CD4-positive, alpha-beta memory T cell (primary cell): ENCODE measurements around the gene GBA3. TPM values are rescaled to one million over a fixed set of nuclear protein-coding genes. Genes with fewer than 3 reads are reported as not detected.

Experiments
- CTCF ChIA-PET: fragments of 350-600 bp; sonication (Branson Sonifier 250); formaldehyde crosslinking; loops from one replicate; lab custom pipeline; 2021; ENCODE audit warnings: inconsistent platforms; ENCODE audit not compliant: partially characterized antibody; lab: Charles Lee
- POLR2A ChIA-PET: fragments of 350-600 bp; sonication (Branson Sonifier 250); formaldehyde crosslinking; loops from one replicate; lab custom pipeline; 2021; ENCODE audit not compliant: partially characterized antibody; lab: Charles Lee
- DNase-seq, 5 donors: peaks; one replicate each; pipeline versions ENCODE4 v3.0.0 to v3.0.0-alpha.2; 2020 to 2022; ENCODE audit warnings: mixed read lengths in 1 of 5
- H3K27ac ChIP-seq: one replicate; pipeline ENCODE4 v1.7.0; 2013; ENCODE audit warnings: low read depth, low read length
- H3K27me3 ChIP-seq: 2 replicates; pipeline ENCODE4 v1.7.0; 2013; ENCODE audit warnings: mild to moderate bottlenecking, low read length, moderate library complexity; ENCODE audit not compliant: insufficient read depth
- H3K36me3 ChIP-seq: 2 replicates; pipeline ENCODE4 v1.7.0; 2013; ENCODE audit warnings: mild to moderate bottlenecking, low read length, moderate library complexity; ENCODE audit not compliant: insufficient read depth
- H3K4me1 ChIP-seq: 2 replicates; pipeline ENCODE4 v1.7.0; 2013; ENCODE audit warnings: mild to moderate bottlenecking, low read length, moderate library complexity; ENCODE audit not compliant: insufficient read depth
- H3K4me3 ChIP-seq, 2 donors: one replicate each; pipeline ENCODE4 v1.7.0; 2013; ENCODE audit warnings: low read length in 2 of 2, mild to moderate bottlenecking in 1 of 2
- H3K9me3 ChIP-seq, 2 donors: one replicate each; pipeline ENCODE4 v1.7.0; 2013; ENCODE audit warnings: low read length in 2 of 2, control low read depth in 1 of 2; ENCODE audit not compliant: control insufficient read depth in 1 of 2
- H3K27ac Mint-ChIP-seq, 7 donors: one replicate each; pipeline ENCODE4 v1.8.0; 2020 to 2021; ENCODE audit warnings: mixed read lengths in 7 of 7, mild to moderate bottlenecking in 6 of 7, inconsistent platforms in 3 of 7, moderate library complexity in 3 of 7
- H3K27me3 Mint-ChIP-seq, 2 donors: one replicate each; pipeline ENCODE4 v1.8.0; 2020 to 2021; ENCODE audit warnings: mixed read lengths in 2 of 2
- H3K36me3 Mint-ChIP-seq, 2 donors: one replicate each; pipeline ENCODE4 v1.8.0; 2020 to 2021; ENCODE audit warnings: mixed read lengths in 2 of 2, inconsistent platforms in 1 of 2, mild to moderate bottlenecking in 1 of 2
- H3K4me1 Mint-ChIP-seq, 4 donors: one replicate each; pipeline ENCODE4 v1.8.0; 2020 to 2021; ENCODE audit warnings: mixed read lengths in 4 of 4, mild to moderate bottlenecking in 1 of 4
- H3K4me3 Mint-ChIP-seq, 8 donors: one replicate each; pipeline ENCODE4 v1.8.0; 2020 to 2021; ENCODE audit warnings: mixed read lengths in 8 of 8, mild to moderate bottlenecking in 7 of 8, moderate library complexity in 6 of 8, inconsistent platforms in 3 of 8
- H3K9me3 Mint-ChIP-seq, 8 donors: one replicate each; pipeline ENCODE4 v1.8.0; 2020 to 2021; ENCODE audit warnings: mixed read lengths in 8 of 8, mild to moderate bottlenecking in 5 of 8, inconsistent platforms in 3 of 8, moderate library complexity in 1 of 8
- intact Hi-C: fragments of 100-400 bp; cut with micrococcal nuclease; formaldehyde crosslinking; loops from one replicate; pipeline ENCODE4 v1.15.1; 2023
- polyA plus RNA-seq, 2 donors: library from polyadenylated mRNA; unstranded; fragments of 300-500 nt; fragmentation: Illumina TruSeq; gene quantifications; one replicate each; pipeline ENCODE4 v1.2.3, GENCODE V29; 2021
- total RNA-seq, 2 experiments: library from RNA; stranded (reverse); gene quantifications; one replicate each; pipeline ENCODE4 v1.2.3, GENCODE V29; 2021

GBA3 gene
- total RNA-seq (not detected), polyA plus RNA-seq (not detected)

DNA sequence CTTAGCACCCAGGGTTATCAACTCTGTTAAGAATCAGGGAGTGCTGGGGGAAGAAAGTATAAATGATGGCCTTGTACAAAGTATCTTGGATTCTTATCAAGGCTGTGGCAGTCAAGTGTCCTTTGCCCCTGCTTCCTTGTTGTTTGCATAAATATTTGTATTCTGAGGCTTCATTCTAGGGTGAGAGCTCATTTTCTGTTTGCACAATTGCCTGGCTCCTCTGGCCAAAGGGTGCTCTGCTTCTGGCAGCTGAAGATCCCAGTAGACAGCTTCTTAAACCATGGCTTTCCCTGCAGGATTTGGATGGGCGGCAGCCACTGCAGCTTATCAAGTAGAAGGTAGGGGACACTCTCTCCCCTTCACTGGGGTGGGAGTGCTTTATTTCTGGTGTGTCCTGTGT lies at the start of gene GBA3:
Gene GBA3, plus strand, starts transcription at position 202 of the 400 bp plus-strand sequence.
- Mint-ChIP-seq H3K4me3 (no peak within 1 kb of the TSS), H3K27ac (no peak within 1 kb of the TSS), H3K36me3 (no peaks in the 10 kb centered on the region), H3K4me1 (no peaks in the 10 kb centered on the region), H3K9me3 (peaks cover 0 to 5% (median 0%) of the 10 kb centered on the region in 8 donors), H3K27me3 (no peaks in the 10 kb centered on the region)
- no peaks in the 10 kb centered on the region for H3K27me3 ChIP-seq
- POLR2A ChIA-PET: no interaction called here
- intact Hi-C loops: no loop called here
- no peaks in the 10 kb centered on the region for H3K36me3 ChIP-seq
- H3K27ac ChIP-seq: no peak within 1 kb of the TSS
- H3K4me3 ChIP-seq: no peak within 1 kb of the TSS
- CTCF ChIA-PET: interaction anchor here (1.2 to 1.6 kb wide), 3 partner anchors 10 to 16 kb away, joined by 3 to 5 read pairs (median 3); no protein-coding TSS in a partner anchor
- no peaks in the 10 kb centered on the region for H3K4me1 ChIP-seq
- no peaks in the 10 kb centered on the region for H3K9me3 ChIP-seq
- DNase-seq: no peak

DNA sequence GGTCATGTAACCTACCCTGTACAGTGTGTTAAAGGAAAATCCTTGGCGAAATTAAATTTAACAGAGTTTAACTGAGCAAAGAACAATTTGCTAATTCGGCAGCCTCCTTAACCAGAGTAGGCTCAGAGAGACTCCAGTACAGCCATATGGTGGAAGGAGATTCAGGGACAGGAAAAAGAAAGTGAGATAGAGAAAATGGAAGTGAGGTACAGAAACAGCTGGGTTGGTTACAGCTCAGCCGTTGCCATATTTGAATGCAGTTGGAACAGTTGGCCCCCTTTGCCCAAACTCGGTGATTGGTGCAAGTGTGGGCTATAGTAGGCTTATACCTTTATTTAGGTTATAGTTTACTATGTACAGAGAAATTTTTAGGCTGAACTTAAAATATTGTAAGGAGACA lies 48.8 kb upstream of the GBA3 start:
- ChIA-PET POLR2A (no interaction called here), CTCF (no interaction called here)
- H3K9me3 ChIP-seq: no peaks in the 10 kb centered on the region
- Mint-ChIP-seq H3K27ac (no peak overlapping the region), H3K4me3 (no peak overlapping the region), H3K9me3 (peaks cover 0 to 28% (median 9%) of the 10 kb centered on the region in 8 donors), H3K4me1 (no peaks in the 10 kb centered on the region), H3K36me3 (no peaks in the 10 kb centered on the region), H3K27me3 (no peaks in the 10 kb centered on the region)
- intact Hi-C loops: no loop called here
- H3K4me3 ChIP-seq: no peak overlapping the region
- no peak for DNase-seq
- H3K27me3 ChIP-seq: no peaks in the 10 kb centered on the region
- no peak overlapping the region for H3K27ac ChIP-seq
- no peaks in the 10 kb centered on the region for H3K4me1 ChIP-seq
- no peaks in the 10 kb centered on the region for H3K36me3 ChIP-seq

DNA sequence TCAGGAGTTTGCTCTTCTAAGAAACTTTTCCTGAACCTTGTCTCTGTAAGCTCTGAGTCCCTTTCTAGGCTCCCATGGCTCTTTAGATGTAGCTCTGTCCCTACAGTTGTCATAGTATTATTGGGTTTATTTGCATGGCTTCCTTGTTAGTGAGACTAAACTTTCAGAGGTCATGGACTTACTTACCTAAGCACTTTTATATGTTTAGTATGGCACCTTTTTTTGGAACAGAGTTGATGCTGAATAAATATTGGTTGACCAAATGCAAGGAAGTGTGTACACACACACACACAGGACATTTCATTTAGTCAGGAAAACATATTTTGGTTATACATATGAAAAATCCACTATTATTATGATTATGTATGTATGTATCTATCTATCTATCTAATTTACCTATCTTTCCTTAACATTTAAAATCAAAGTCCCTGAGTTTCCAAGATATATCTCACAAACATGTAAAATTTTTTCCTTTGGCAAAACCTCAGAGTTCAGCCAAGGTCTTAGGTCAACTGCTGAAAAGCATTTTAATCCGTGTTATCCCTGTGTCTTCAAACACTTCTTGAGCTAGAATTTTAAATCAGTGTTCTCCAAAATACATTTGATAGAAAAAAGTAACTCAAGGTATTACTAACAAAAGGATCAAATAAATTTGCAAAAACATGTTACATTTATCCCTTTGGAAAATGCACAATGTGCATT lies 47.1 kb upstream of the GBA3 start:
- intact Hi-C loops: no loop called here
- H3K27me3 Mint-ChIP-seq: no peaks in the 10 kb centered on the region
- H3K4me1 Mint-ChIP-seq: no peaks in the 10 kb centered on the region
- POLR2A ChIA-PET: no interaction called here
- no peak overlapping the region for H3K27ac ChIP-seq
- H3K27me3 ChIP-seq: no peaks in the 10 kb centered on the region
- no peak for DNase-seq
- no peaks in the 10 kb centered on the region for H3K4me1 ChIP-seq
- no peak overlapping the region for H3K4me3 Mint-ChIP-seq
- no peaks in the 10 kb centered on the region for H3K36me3 Mint-ChIP-seq
- no peaks in the 10 kb centered on the region for H3K36me3 ChIP-seq
- H3K9me3 Mint-ChIP-seq: peaks cover 0 to 25% (median 5%) of the 10 kb centered on the region in 8 donors
- CTCF ChIA-PET: no interaction called here
- no peak overlapping the region for H3K4me3 ChIP-seq
- no peak overlapping the region for H3K27ac Mint-ChIP-seq
- no peaks in the 10 kb centered on the region for H3K9me3 ChIP-seq

DNA sequence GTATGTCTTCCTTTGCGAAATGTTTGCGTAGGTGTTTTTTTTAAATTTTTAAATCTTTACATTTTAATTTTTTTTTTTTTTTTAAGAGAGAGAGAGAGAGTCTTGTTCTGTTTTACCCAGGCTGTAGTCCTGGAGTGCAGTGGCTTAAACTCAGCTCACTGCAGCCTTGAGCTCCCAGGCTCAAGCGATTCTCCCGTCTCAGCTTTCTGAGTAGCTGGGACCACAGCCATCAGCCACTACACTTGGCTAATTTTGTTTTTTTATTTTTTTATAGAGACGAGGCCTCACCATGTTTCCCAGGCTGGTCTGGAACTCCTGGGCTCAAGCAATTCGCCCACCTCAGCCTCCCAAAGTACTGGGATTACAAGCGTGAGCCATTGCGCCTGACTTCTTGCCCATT lies 43.7 kb upstream of the GBA3 start:
- no peaks in the 10 kb centered on the region for H3K9me3 ChIP-seq
- no peaks in the 10 kb centered on the region for H3K27me3 ChIP-seq
- ChIA-PET CTCF (no interaction called here), POLR2A (no interaction called here)
- Mint-ChIP-seq H3K36me3 (no peaks in the 10 kb centered on the region), H3K27me3 (no peaks in the 10 kb centered on the region), H3K27ac (no peak overlapping the region), H3K4me3 (no peak overlapping the region), H3K9me3 (peaks cover 0 to 3% (median 0%) of the 10 kb centered on the region in 8 donors), H3K4me1 (no peaks in the 10 kb centered on the region)
- H3K4me3 ChIP-seq: no peak overlapping the region
- no peaks in the 10 kb centered on the region for H3K36me3 ChIP-seq
- no peaks in the 10 kb centered on the region for H3K4me1 ChIP-seq
- intact Hi-C loops: no loop called here
- DNase-seq: no peak
- no peak overlapping the region for H3K27ac ChIP-seq

DNA sequence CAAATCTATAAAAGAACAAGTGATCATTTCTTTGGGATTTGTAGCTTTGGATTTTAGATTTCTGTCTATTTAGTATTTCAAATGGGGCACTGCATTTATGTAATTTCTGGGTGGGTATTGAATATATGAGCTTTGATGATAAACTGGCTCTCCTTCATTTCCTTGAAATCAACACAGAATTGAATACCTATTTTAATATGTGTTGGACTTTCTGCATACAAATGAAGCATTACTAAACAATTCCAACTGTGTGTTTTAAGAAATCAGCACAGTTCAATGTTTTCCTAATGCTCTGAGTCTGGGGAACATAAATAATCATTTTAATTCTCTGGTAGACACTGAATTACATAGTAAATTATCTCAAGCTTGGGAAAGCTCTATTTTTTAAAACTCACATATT lies 42.0 kb upstream of the GBA3 start:
- Mint-ChIP-seq H3K4me3 (no peak overlapping the region), H3K9me3 (peaks cover 0 to 3% (median 0%) of the 10 kb centered on the region in 8 donors), H3K27me3 (no peaks in the 10 kb centered on the region), H3K4me1 (no peaks in the 10 kb centered on the region), H3K27ac (no peak overlapping the region), H3K36me3 (no peaks in the 10 kb centered on the region)
- intact Hi-C loops: no loop called here
- no peak for DNase-seq
- Histone ChIP-seq H3K36me3 (no peaks in the 10 kb centered on the region), H3K4me1 (no peaks in the 10 kb centered on the region), H3K4me3 (no peak overlapping the region), H3K27me3 (no peaks in the 10 kb centered on the region), H3K9me3 (no peaks in the 10 kb centered on the region), H3K27ac (no peak overlapping the region)
- POLR2A ChIA-PET: no interaction called here
- CTCF ChIA-PET: no interaction called here

DNA sequence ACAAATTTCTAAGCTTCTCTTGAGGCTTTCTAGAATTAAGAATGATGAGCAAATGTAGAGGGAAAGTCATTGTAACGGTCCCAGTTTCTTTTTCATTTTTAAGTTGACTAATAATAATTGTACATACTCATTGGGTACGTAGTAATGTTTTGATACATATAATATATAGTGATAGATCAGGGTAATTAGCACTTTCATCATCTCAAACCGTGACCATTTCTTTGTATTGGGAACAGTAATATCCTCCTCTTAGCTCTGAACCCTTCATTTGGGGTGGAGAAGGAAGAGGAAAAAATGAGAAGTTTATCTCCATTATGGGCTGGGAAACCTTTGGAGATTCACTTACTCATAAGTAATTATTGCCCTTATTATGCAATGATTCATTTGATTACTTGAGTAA lies 39.0 kb upstream of the GBA3 start:
- Mint-ChIP-seq H3K4me1 (no peaks in the 10 kb centered on the region), H3K36me3 (no peaks in the 10 kb centered on the region), H3K4me3 (no peak overlapping the region), H3K27ac (no peak overlapping the region), H3K27me3 (no peaks in the 10 kb centered on the region), H3K9me3 (peaks cover 0 to 4% (median under 1%) of the 10 kb centered on the region in 8 donors)
- H3K9me3 ChIP-seq: no peaks in the 10 kb centered on the region
- ChIA-PET POLR2A (no interaction called here), CTCF (no interaction called here)
- intact Hi-C loops: no loop called here
- H3K27ac ChIP-seq: no peak overlapping the region
- H3K36me3 ChIP-seq: no peaks in the 10 kb centered on the region
- no peak for DNase-seq
- no peaks in the 10 kb centered on the region for H3K4me1 ChIP-seq
- H3K27me3 ChIP-seq: no peaks in the 10 kb centered on the region
- H3K4me3 ChIP-seq: no peak overlapping the region

DNA sequence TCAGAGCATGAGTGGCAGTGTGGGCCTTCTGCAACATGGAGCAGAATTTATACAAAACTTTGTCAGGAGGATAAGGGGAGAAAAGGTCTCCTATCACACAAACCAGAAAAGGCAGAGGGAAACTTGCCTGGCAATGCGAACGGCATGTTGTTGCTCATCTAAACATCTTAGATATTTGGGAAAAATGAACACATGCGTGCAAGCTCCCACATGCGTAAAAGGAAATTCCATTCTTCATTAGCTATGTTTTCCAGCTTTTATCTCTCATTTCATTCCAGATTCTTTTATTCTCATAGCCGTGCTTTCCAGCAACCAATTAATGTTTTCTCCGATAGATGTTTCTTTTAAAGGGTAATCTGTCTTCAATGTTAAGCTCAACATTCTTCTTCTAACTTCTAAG lies 31.3 kb upstream of the GBA3 start:
- Mint-ChIP-seq H3K27ac (no peak overlapping the region), H3K9me3 (peaks cover 0 to 5% (median 1%) of the 10 kb centered on the region in 8 donors), H3K4me1 (peaks cover 0 to 2% (median 0%) of the 10 kb centered on the region in 4 donors), H3K4me3 (no peak overlapping the region), H3K36me3 (no peaks in the 10 kb centered on the region), H3K27me3 (no peaks in the 10 kb centered on the region)
- Histone ChIP-seq H3K4me1 (no peaks in the 10 kb centered on the region), H3K27ac (no peak overlapping the region), H3K4me3 (no peak overlapping the region), H3K9me3 (no peaks in the 10 kb centered on the region), H3K27me3 (no peaks in the 10 kb centered on the region), H3K36me3 (no peaks in the 10 kb centered on the region)
- POLR2A ChIA-PET: no interaction called here
- intact Hi-C loops: no loop called here
- CTCF ChIA-PET: no interaction called here
- no peak for DNase-seq
